IPS-18c (cell line): ENCODE measurements around the gene RIT1.

Experiments
- H3K4me3 ChIP-seq: 2 replicates; pipeline ENCODE4 v1.7.0; 2013; ENCODE audit warnings: low read depth, mild to moderate bottlenecking, low read length, moderate library complexity; ENCODE audit not compliant: insufficient read depth
- H3K9me3 ChIP-seq: one replicate; pipeline ENCODE4 v1.6.1; 2013; ENCODE audit warnings: mild to moderate bottlenecking, low read length, moderate library complexity; ENCODE audit not compliant: control insufficient read depth, insufficient read depth

RIT1 gene

GRCh38 chr1:155911156-155912055 is at the start of gene RIT1:
Gene RIT1, minus strand, starts transcription at chr1:155911349. Its CDS starts 588 bp downstream, at chr1:155910761.
- Histone ChIP-seq H3K4me3 (peak within 1 kb of the TSS; percentile 53), H3K9me3 (no peaks in the 10 kb centered on the region)

GRCh38 chr1:155960081-155960745 is 49.1 kb upstream of the RIT1 start:
- H3K4me3 ChIP-seq: no peak overlapping the region
- H3K9me3 ChIP-seq: peaks cover 2% of the 10 kb centered on the region

GRCh38 chr1:155957411-155957915 is 46.3 kb upstream of the RIT1 start:
- no peak overlapping the region for H3K4me3 ChIP-seq
- H3K9me3 ChIP-seq: no peaks in the 10 kb centered on the region

- Histone ChIP-seq H3K9me3 (no peaks in the 10 kb centered on the region), H3K4me3 (no peak overlapping the region)
Measured at GRCh38 chr1:155954645-155955044, 43.5 kb upstream of the RIT1 start.

DNA sequence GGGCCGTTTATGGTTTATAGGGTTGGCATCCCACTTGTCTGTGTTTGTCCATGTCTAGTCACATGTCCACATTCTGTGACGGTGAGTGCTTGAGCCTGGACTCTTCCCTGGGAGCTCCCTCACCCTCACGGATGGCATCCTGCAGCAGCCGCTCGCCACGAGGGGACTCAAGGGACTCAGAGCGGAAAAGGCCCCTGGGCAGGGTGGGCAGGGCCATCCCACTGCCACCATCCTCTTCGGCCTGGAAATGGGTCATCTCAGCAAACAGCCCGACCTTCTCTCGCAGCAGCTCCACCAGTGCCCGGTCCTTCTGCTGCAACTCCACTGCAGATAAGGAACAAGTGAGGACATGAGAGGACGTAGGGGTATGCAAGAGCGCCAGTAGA is 41.3 kb upstream of the RIT1 start:
- no peak overlapping the region for H3K4me3 ChIP-seq
- H3K9me3 ChIP-seq: no peaks in the 10 kb centered on the region

GRCh38 chr1:155951753-155952504 is 40.8 kb upstream of the RIT1 start:
- H3K9me3 ChIP-seq: no peaks in the 10 kb centered on the region

GRCh38 chr1:155950829-155951228 is 39.7 kb upstream of the RIT1 start:
- Histone ChIP-seq H3K9me3 (no peaks in the 10 kb centered on the region), H3K4me3 (no peak overlapping the region)

More at GRCh38 chr1:155951753-155952504, 40.8 kb upstream of the RIT1 start:
- no peak overlapping the region for H3K4me3 ChIP-seq

DNA sequence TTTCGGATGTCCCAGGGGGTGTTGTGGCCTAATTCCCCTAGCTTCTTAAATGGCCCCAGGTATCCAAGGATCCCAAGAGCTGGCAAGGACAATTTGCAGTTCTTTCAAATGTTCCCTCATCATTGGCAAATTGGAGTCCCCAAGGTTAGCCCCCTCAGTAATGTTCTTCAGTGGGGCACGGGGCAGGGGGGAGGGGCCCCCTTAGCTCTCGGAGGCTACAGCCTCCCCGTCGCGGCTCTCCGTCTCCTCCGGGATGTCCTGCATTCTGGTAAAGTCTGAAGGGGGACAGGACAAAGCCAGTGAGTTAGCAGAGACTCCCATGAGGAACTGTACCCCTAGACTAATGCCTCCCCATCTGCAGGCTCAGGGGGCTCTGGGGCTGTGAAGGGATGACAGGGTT is 36.6 kb upstream of the RIT1 start:
- Histone ChIP-seq H3K9me3 (no peaks in the 10 kb centered on the region), H3K4me3 (no peak overlapping the region)

- no peaks in the 10 kb centered on the region for H3K9me3 ChIP-seq
- H3K4me3 ChIP-seq: no peak overlapping the region
Measured at GRCh38 chr1:155947292-155947691, 36.1 kb upstream of the RIT1 start.

- no peak overlapping the region for H3K4me3 ChIP-seq
- H3K9me3 ChIP-seq: no peaks in the 10 kb centered on the region
Measured at GRCh38 chr1:155946633-155947219, 35.6 kb upstream of the RIT1 start.

- Histone ChIP-seq H3K4me3 (no peak overlapping the region), H3K9me3 (no peaks in the 10 kb centered on the region)
Measured at GRCh38 chr1:155944444-155944799, 33.3 kb upstream of the RIT1 start.

DNA sequence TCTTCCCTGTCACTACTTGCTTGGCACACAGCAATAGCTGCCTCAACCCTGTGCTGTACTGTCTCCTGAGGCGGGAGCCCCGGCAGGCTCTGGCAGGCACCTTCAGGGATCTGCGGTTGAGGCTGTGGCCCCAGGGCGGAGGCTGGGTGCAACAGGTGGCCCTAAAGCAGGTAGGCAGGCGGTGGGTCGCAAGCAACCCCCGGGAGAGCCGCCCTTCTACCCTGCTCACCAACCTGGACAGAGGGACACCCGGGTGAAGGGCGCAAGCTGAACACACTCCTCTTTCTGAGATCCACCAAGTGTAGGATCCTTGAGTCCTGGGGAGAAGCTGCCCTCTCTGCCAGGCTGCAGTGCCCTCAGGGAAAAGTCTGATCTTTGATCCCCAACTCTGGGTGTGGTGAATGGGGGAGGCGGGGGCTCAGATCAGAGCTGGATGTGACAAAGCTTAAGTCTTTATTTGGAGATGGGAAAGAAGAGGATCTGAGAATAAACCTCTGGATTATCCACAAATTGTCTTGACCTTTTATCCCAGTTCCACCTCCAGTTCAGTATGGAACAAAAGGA is 31.5 kb upstream of the RIT1 start:
- Histone ChIP-seq H3K9me3 (no peaks in the 10 kb centered on the region), H3K4me3 (no peak overlapping the region)

DNA sequence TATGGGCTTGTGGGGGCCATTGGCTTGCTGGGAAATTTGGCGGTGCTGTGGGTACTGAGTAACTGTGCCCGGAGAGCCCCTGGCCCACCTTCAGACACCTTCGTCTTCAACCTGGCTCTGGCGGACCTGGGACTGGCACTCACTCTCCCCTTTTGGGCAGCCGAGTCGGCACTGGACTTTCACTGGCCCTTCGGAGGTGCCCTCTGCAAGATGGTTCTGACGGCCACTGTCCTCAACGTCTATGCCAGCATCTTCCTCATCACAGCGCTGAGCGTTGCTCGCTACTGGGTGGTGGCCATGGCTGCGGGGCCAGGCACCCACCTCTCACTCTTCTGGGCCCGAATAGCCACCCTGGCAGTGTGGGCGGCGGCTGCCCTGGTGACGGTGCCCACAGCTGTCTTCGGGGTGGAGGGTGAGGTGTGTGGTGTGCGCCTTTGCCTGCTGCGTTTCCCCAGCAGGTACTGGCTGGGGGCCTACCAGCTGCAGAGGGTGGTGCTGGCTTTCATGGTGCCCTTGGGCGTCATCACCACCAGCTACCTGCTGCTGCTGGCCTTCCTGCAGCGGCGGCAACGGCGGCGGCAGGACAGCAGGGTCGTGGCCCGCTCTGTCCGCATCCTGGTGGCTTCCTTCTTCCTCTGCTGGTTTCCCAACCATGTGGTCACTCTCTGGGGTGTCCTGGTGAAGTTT is 30.8 kb upstream of the RIT1 start:
- no peak overlapping the region for H3K4me3 ChIP-seq

GRCh38 chr1:155940993-155941844 is 30.1 kb upstream of the RIT1 start, which contains the start of gene RXFP4:
Gene RXFP4, plus strand, starts transcription at chr1:155941638. Its CDS starts 72 bp downstream, at chr1:155941710.
- no peaks in the 10 kb centered on the region for H3K9me3 ChIP-seq

More for the DNA sequence above, 30.8 kb upstream of the RIT1 start:
- H3K9me3 ChIP-seq: no peaks in the 10 kb centered on the region

DNA sequence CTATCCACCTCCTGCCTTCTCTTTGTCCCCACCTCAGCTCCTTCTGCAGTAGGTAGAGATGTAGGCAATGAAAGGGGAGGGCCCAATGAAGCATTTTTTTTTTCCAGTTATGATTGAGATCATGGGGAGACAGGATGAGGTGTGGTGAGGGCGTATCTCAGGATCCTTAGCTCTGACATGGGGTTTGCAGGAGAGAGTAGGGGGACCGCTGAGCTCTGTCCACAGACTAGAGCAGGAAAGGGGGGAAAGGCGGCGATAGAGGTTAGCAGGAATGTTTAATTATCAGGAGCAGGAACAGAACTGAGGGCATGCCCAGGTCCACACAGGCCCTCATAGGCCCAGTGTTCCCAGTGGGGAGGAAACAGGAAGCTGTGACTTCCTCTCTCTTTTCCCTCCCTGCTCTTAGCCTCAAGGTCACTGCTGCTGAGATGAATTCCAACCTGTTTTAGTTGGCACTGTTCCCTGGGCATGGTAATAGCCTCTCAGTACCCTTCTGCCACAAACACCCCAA is 29.4 kb upstream of the RIT1 start:
- Histone ChIP-seq H3K9me3 (no peaks in the 10 kb centered on the region), H3K4me3 (no peak overlapping the region)

More at GRCh38 chr1:155940993-155941844, 30.1 kb upstream of the RIT1 start, which contains the start of gene RXFP4:
- no peak within 1 kb of the TSS for H3K4me3 ChIP-seq
